Hematopoietic multipotent progenitor cell treated with erythropoietin and hydrocortisone succinate and interleukin-3 and kit ligand, for 6 days (in vitro differentiated cells): ENCODE data around the gene GLIS1.

Experiments
- DNase-seq: peaks from one replicate; pipeline ENCODE4 v3.0.0-alpha.2; 2015

GLIS1 gene

GRCh38 chr1:53735681-53736080, 3.3 kb downstream of the GLIS1 start:
- DNase-seq: no peak

GRCh38 chr1:53735261-53735660, 3.7 kb downstream of the GLIS1 start:
- no peak for DNase-seq

- DNase-seq: no peak
Observed at GRCh38 chr1:53734650-53735211, 4.2 kb downstream of the GLIS1 start.

- DNase-seq: no peak
Observed at GRCh38 chr1:53733975-53734649, 4.9 kb downstream of the GLIS1 start.

- DNase-seq: no peak
Observed at GRCh38 chr1:53733447-53733931, 5.5 kb downstream of the GLIS1 start.

GRCh38 chr1:53732912-53733317, 6.0 kb downstream of the GLIS1 start:
- DNase-seq: no peak

- no peak for DNase-seq
Observed at GRCh38 chr1:53732409-53732808, 6.6 kb downstream of the GLIS1 start.

GRCh38 chr1:53731779-53732305, 7.1 kb downstream of the GLIS1 start:
- DNase-seq: no peak

GRCh38 chr1:53731043-53731600, 7.8 kb downstream of the GLIS1 start:
- DNase-seq: no peak

GRCh38 chr1:53730224-53730865, 8.6 kb downstream of the GLIS1 start:
- DNase-seq: no peak

- no peak for DNase-seq
Observed at GRCh38 chr1:53729456-53730223, 9.3 kb downstream of the GLIS1 start.

- DNase-seq: no peak
Observed at GRCh38 chr1:53728702-53729455, 10.1 kb downstream of the GLIS1 start.

- DNase-seq: no peak
Observed at GRCh38 chr1:53728196-53728595, 10.8 kb downstream of the GLIS1 start.

GRCh38 chr1:53727461-53728092, 11.4 kb downstream of the GLIS1 start:
- no peak for DNase-seq

GRCh38 chr1:53726009-53726600, 12.9 kb downstream of the GLIS1 start:
- no peak for DNase-seq

GRCh38 chr1:53725238-53725689, 13.7 kb downstream of the GLIS1 start:
- no peak for DNase-seq

GRCh38 chr1:53722025-53722424, 16.9 kb downstream of the GLIS1 start:
- no peak for DNase-seq

- no peak for DNase-seq
Observed at GRCh38 chr1:53721088-53721487, 17.9 kb downstream of the GLIS1 start.

- DNase-seq: no peak
Observed at GRCh38 chr1:53719469-53719868, 19.5 kb downstream of the GLIS1 start.

GRCh38 chr1:53718443-53718842, 20.5 kb downstream of the GLIS1 start:
- DNase-seq: no peak
